Uterus (tissue), 2 donors: ENCODE measurements around the gene GLIPR1L2.

Experiments
- POLR2A ChIP-seq, 2 donors: fragments of 450-650 bp; IDR thresholded peaks; one replicate each; pipeline ENCODE4 v1.6.1; 2016; ENCODE audit warnings: antibody characterized with exemption in 2 of 2, mild to moderate bottlenecking in 1 of 2, moderate library complexity in 1 of 2
- TF ChIP-seq, protein P1 (sequence below), 4 experiments: fragments of 200-600 bp in 2 of 4; fragments of 450-650 bp in 2 of 4; sonication (generic) in 2 of 4; IDR thresholded peaks; one replicate each; pipeline ENCODE4 v1.5.1; 2016 to 2019; ENCODE audit warnings: antibody characterized with exemption in 4 of 4, mild to moderate bottlenecking in 2 of 4, moderate library complexity in 1 of 4

DNA sequence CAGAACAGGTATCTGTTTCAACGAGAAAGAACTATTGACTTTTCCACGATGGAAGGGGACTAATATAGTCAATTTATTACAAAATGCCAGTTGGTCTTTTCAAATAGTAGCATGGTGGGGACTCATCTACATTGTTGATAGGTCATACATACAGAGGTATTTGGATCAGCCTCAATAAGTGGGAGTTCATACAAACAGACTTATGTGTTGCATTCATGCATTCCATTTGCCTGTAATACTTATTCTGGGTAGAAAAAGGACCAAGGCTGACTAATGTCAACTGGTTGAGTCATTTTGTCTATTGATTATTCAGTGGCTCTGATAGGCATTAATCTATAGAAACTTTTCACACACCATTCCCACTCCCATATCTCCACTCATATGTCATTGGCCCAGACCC, 48.2 kb downstream of the GLIPR1L2 start:
- TF ChIP-seq, protein P1, sequence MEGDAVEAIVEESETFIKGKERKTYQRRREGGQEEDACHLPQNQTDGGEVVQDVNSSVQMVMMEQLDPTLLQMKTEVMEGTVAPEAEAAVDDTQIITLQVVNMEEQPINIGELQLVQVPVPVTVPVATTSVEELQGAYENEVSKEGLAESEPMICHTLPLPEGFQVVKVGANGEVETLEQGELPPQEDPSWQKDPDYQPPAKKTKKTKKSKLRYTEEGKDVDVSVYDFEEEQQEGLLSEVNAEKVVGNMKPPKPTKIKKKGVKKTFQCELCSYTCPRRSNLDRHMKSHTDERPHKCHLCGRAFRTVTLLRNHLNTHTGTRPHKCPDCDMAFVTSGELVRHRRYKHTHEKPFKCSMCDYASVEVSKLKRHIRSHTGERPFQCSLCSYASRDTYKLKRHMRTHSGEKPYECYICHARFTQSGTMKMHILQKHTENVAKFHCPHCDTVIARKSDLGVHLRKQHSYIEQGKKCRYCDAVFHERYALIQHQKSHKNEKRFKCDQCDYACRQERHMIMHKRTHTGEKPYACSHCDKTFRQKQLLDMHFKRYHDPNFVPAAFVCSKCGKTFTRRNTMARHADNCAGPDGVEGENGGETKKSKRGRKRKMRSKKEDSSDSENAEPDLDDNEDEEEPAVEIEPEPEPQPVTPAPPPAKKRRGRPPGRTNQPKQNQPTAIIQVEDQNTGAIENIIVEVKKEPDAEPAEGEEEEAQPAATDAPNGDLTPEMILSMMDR (IDR thresholded peaks at IDR 0.05): no peak
- no peak for TF ChIP-seq POLR2A (IDR thresholded peaks at IDR 0.05)
